ENCODE results near the gene ABTB2. TPM values are rescaled to one million over a fixed set of nuclear protein-coding genes. Genes with fewer than 3 reads are reported as not detected.

The ABTB2 gene
- total and polyA plus RNA-seq, 2 experiments from 2014 or later: 8.7 to 9.9 TPM

DNA sequence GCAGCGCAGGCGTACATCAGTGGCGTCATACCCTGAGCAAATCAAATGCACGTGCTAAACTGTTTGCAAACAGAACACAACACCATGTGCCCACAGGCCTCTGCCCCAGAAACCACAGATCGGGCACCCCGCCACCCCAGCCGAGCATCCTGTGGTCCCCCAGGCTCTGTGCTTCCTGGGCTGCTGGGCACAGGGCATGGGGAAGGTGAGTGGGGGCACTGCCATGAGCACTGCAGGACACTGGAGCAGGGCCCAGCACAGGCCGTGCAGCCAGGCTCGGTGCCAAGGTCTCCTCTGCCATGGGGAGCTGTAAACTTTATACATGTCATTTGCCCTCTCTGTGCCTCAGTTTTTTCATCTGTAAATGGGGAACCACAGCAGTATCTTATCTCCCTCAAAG, 189.8 kb downstream of the ABTB2 start:
- Histone ChIP-seq H3K9me3 (ENCODE audit: low read depth) (no peaks in the 10 kb centered on the region), H3K9me2 (ENCODE audit: insufficient read depth) (no peaks in the 10 kb centered on the region), H3K27me3 (replicated peaks; ENCODE audit: insufficient read depth) (no peaks in the 10 kb centered on the region), H3K4me3 (no peak overlapping the region), H3K4me1 (ENCODE audit: insufficient read depth) (no peaks in the 10 kb centered on the region), H4K20me1 (ENCODE audit: insufficient read depth) (no peaks in the 10 kb centered on the region), H3F3A (ENCODE audit: insufficient read depth) (no peaks in the 10 kb centered on the region), H3K9ac (no peak overlapping the region), H3K79me2 (ENCODE audit: insufficient read depth) (no peaks in the 10 kb centered on the region), H3K4me2 (ENCODE audit: unreplicated experiment) (no peak overlapping the region), H3K27ac (no peak overlapping the region), H2AFZ (no peak overlapping the region), H3K36me3 (ENCODE audit: low read depth) (peaks cover 5% of the 10 kb centered on the region; the same call in 1 of the 2 replicates)
- TF ChIP-seq EZH2 (IDR thresholded peaks at IDR 0.05; ENCODE audit: insufficient read depth, poor library complexity, severe bottlenecking): no peak
- TF ChIP-seq EZH2phosphoT487 (IDR thresholded peaks at IDR 0.05; ENCODE audit: insufficient read depth, low read depth): no peak
- 90 to 93% methylated on average over 9 of the region's 9 CpGs for WGBS, 2 experiments (ENCODE audit: low coverage in 1 of 2, low lambda C conversion rate in 2 of 2, missing lambda C conversion rate in 2 of 2)
- no peak for DNase-seq
- in situ Hi-C loops (cut with MboI): no loop called here

- Histone ChIP-seq H4K20me1 (ENCODE audit: insufficient read depth) (no peaks in the 10 kb centered on the region), H3K27me3 (replicated peaks; ENCODE audit: insufficient read depth) (no peaks in the 10 kb centered on the region), H3K79me2 (ENCODE audit: insufficient read depth) (no peaks in the 10 kb centered on the region), H3K36me3 (ENCODE audit: low read depth) (peaks cover 5% of the 10 kb centered on the region; the same call in 1 of the 2 replicates), H2AFZ (no peak overlapping the region), H3K9ac (no peak overlapping the region), H3F3A (ENCODE audit: insufficient read depth) (no peaks in the 10 kb centered on the region), H3K4me3 (no peak overlapping the region), H3K9me3 (ENCODE audit: low read depth) (no peaks in the 10 kb centered on the region), H3K27ac (no peak overlapping the region), H3K9me2 (ENCODE audit: insufficient read depth) (no peaks in the 10 kb centered on the region), H3K4me2 (ENCODE audit: unreplicated experiment) (no peak overlapping the region), H3K4me1 (ENCODE audit: insufficient read depth) (no peaks in the 10 kb centered on the region)
- DNase-seq: no peak
- TF ChIP-seq EZH2phosphoT487 (IDR thresholded peaks at IDR 0.05; ENCODE audit: insufficient read depth, low read depth) (no peak), EZH2 (IDR thresholded peaks at IDR 0.05; ENCODE audit: insufficient read depth, poor library complexity, severe bottlenecking) (no peak)
- 97 to 100% methylated on average over 16 of the region's 16 CpGs for WGBS, 2 experiments (ENCODE audit: low coverage in 1 of 2, low lambda C conversion rate in 2 of 2, missing lambda C conversion rate in 2 of 2)
- in situ Hi-C loops (cut with MboI): no loop called here
Observed at GRCh38 chr11:34166806-34167740, 190.7 kb downstream of the ABTB2 start.

GRCh38 chr11:34165786-34166555, 191.8 kb downstream of the ABTB2 start:
- no peak overlapping the region for H3K4me3 ChIP-seq
- peaks cover 5% of the 10 kb centered on the region; the same call in 1 of the 2 replicates for H3K36me3 ChIP-seq (ENCODE audit: low read depth)
- no peaks in the 10 kb centered on the region for H3K27me3 ChIP-seq (replicated peaks; ENCODE audit: insufficient read depth)
- in situ Hi-C loops (cut with MboI): no loop called here
- WGBS, 2 experiments (ENCODE audit: low coverage in 1 of 2, low lambda C conversion rate in 2 of 2, missing lambda C conversion rate in 2 of 2): 81 to 82% methylated on average over 12 of the region's 12 CpGs
- no peaks in the 10 kb centered on the region for H3K4me1 ChIP-seq (ENCODE audit: insufficient read depth)
- H2AFZ ChIP-seq: no peak overlapping the region
- no peak overlapping the region for H3K4me2 ChIP-seq (ENCODE audit: unreplicated experiment)
- DNase-seq: peak; percentile 35
- no peaks in the 10 kb centered on the region for H3K9me2 ChIP-seq (ENCODE audit: insufficient read depth)
- no peaks in the 10 kb centered on the region for H3K79me2 ChIP-seq (ENCODE audit: insufficient read depth)
- H3K9me3 ChIP-seq (ENCODE audit: low read depth): no peaks in the 10 kb centered on the region
- H3F3A ChIP-seq (ENCODE audit: insufficient read depth): 0 out of 2 replicates have a peak, but pooled peaks cover 3% of the 10 kb centered on the region
- TF ChIP-seq EZH2 (IDR thresholded peaks at IDR 0.05; ENCODE audit: insufficient read depth, poor library complexity, severe bottlenecking) (no peak), EZH2phosphoT487 (IDR thresholded peaks at IDR 0.05; ENCODE audit: insufficient read depth, low read depth) (no peak)
- H3K27ac ChIP-seq: no peak overlapping the region
- H3K9ac ChIP-seq: no peak overlapping the region
- H4K20me1 ChIP-seq (ENCODE audit: insufficient read depth): no peaks in the 10 kb centered on the region

DNA sequence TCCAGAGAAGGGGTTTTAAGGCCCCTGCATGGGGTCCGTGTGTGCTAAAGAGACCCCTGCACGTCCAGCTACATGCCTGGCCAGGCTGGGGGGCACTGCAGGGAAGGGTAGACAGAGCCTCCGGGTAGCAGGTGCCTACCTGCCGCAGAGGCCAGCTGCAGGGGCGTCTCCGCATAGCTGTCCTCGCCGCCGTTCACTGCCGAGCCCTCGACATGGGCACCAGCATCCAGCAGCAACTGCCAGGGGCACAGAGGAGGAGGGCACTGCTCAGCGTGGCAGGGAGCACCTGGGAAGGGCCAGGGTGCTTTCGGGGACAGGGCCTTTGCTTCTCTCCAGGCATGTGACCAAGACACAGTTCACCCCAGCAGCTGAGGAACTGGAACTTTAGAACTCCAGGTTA, 192.7 kb downstream of the ABTB2 start:
- no peak for DNase-seq
- Histone ChIP-seq H3K27me3 (replicated peaks; ENCODE audit: insufficient read depth) (no peaks in the 10 kb centered on the region), H3K4me2 (ENCODE audit: unreplicated experiment) (no peak overlapping the region), H3K27ac (no peak overlapping the region), H3K79me2 (ENCODE audit: insufficient read depth) (no peaks in the 10 kb centered on the region), H4K20me1 (ENCODE audit: insufficient read depth) (no peaks in the 10 kb centered on the region), H3K9ac (no peak overlapping the region), H3K9me2 (ENCODE audit: insufficient read depth) (no peaks in the 10 kb centered on the region), H2AFZ (no peak overlapping the region), H3K36me3 (ENCODE audit: low read depth) (no peaks in the 10 kb centered on the region), H3K4me1 (ENCODE audit: insufficient read depth) (no peaks in the 10 kb centered on the region), H3F3A (ENCODE audit: insufficient read depth) (0 out of 2 replicates have a peak, but pooled peaks cover 3% of the 10 kb centered on the region), H3K9me3 (ENCODE audit: low read depth) (no peaks in the 10 kb centered on the region), H3K4me3 (no peak overlapping the region)
- 87 to 88% methylated on average over 12 to 13 of the region's 13 CpGs for WGBS, 2 experiments (ENCODE audit: low coverage in 1 of 2, low lambda C conversion rate in 2 of 2, missing lambda C conversion rate in 2 of 2)
- in situ Hi-C loops (cut with MboI): no loop called here
- no peak for TF ChIP-seq EZH2phosphoT487 (IDR thresholded peaks at IDR 0.05; ENCODE audit: insufficient read depth, low read depth)
- no peak for TF ChIP-seq EZH2 (IDR thresholded peaks at IDR 0.05; ENCODE audit: insufficient read depth, poor library complexity, severe bottlenecking)

All from GM23248 (cell line).